Heart left ventricle (tissue), 13 donors: Measurements from ENCODE around the gene CES4A.

Experiments used
- CTCF ChIP-seq, 12 donors: fragments of 200-600 bp; sonication (generic) in 4 of 12; IDR thresholded peaks; one replicate each; pipeline versions ENCODE4 v1.5.0 to v1.8.0; 2018 to 2022; ENCODE audit warnings: antibody characterized with exemption in 12 of 12, mild to moderate bottlenecking in 5 of 12
- POLR2A ChIP-seq, 2 donors: fragments of 450-650 bp; IDR thresholded peaks; one replicate each; pipeline ENCODE4 v1.6.1; 2017; ENCODE audit warnings: antibody characterized with exemption in 2 of 2, mild to moderate bottlenecking in 2 of 2, moderate library complexity in 2 of 2
- donor health status: ischemic (EF 13 %, LVEDD 7.1; RV severe dilation, severe dysfunction).
- donor health status: DM: no; HTN: yes; CAD: no.
- donor health status: DM: no; HTN: no; CAD: no.
- donor health status: ischemic (EF 25% LVEDD 6.9; RV normal size, moderate dysfunction).
- donor health status: ischemic (EF 25% LVEDD 5.7; RV mildly dilated, moderate dysfunction).
- donor health status: ischemic (EF 35%, LVEDD 5.7; RV mildly dilated, moderate dysfunction).
- donor health status: nonischemic (EF 11% LVEDD 7.7; RV severe dilation, severe dysfunction).
- donor health status: DM: yes; HTN: yes; CAD: no.
- donor health status: PGD.
- donor health status: ischemic (EF 29% LVEDD 5.4; RV normal size, mild dysfunction).
- donor health status: nonischemic (EF 23%, LVEDD 6.1; RV moderate dilation, normal function).

- TF ChIP-seq CTCF (IDR thresholded peaks at IDR 0.05) (no peak), POLR2A (IDR thresholded peaks at IDR 0.05) (no peak)
These were observed 62.4 kb downstream of the CES4A start for GRCh38 chr16:67050796-67051195.
